ENCODE data around the gene ATXN1. TPM values are rescaled to one million over a fixed set of nuclear protein-coding genes. Genes with fewer than 3 reads are reported as not detected.

The ATXN1 gene
- total RNA-seq, 1 experiment from 2014 or later = 5.6 TPM

GRCh38 chr6:16539086-16539931 is 222.0 kb downstream of the ATXN1 start:
- Histone ChIP-seq H2AK5ac (ENCODE audit: insufficient read length, low read length) (no peak overlapping the region), H3K27ac (ENCODE audit: insufficient read length, low read depth, low read length) (no peak overlapping the region), H3K14ac (ENCODE audit: insufficient read depth, low read length) (no peak overlapping the region), H2BK120ac (ENCODE audit: low read depth, low read length, poor library complexity, severe bottlenecking) (no peak overlapping the region), H2BK20ac (ENCODE audit: low read depth, low read length, poor library complexity, severe bottlenecking) (no peak overlapping the region), H4K20me1 (ENCODE audit: control insufficient read depth, insufficient read depth, insufficient read length) (no peaks in the 10 kb centered on the region), H2BK15ac (ENCODE audit: low read depth, low read length) (no peak overlapping the region), H2BK12ac (ENCODE audit: insufficient read length, low read depth, low read length) (no peak overlapping the region), H3K4me2 (ENCODE audit: insufficient read depth, insufficient read length, low read length) (no peak overlapping the region), H3K9me3 (ENCODE audit: control insufficient read depth, low read depth, low read length) (no peaks in the 10 kb centered on the region), H3K4me1 (ENCODE audit: insufficient read depth, low read length) (no peaks in the 10 kb centered on the region), H3K79me1 (ENCODE audit: insufficient read depth, low read depth, low read length, poor library complexity, severe bottlenecking) (no peaks in the 10 kb centered on the region), H3K4ac (ENCODE audit: low read depth, low read length) (no peak overlapping the region), H2AFZ (ENCODE audit: low read length) (no peak overlapping the region), H3T11ph (ENCODE audit: low read length) (no peak overlapping the region), H3K23ac (ENCODE audit: insufficient read length, low read depth, low read length) (no peak overlapping the region), H3K56ac (ENCODE audit: insufficient read length, low read depth, low read length) (no peak overlapping the region), H4K5ac (ENCODE audit: insufficient read length, low read depth, low read length) (no peak overlapping the region), H3K27me3 (ENCODE audit: insufficient read depth, low read length) (no peaks in the 10 kb centered on the region), H3K23me2 (ENCODE audit: insufficient read length, low read depth, low read length, poor library complexity, severe bottlenecking) (no peaks in the 10 kb centered on the region), H4K8ac (replicated peaks; ENCODE audit: insufficient read length, low read depth, low read length) (no peak overlapping the region), H2BK5ac (ENCODE audit: insufficient read length, low read length) (no peak overlapping the region), H3K9ac (ENCODE audit: extremely low read depth, insufficient read length, low read length) (no peak overlapping the region), H3K18ac (ENCODE audit: insufficient read length, low read depth, low read length) (no peak overlapping the region), H3K79me2 (ENCODE audit: insufficient read depth, low read length) (no peaks in the 10 kb centered on the region), H4K91ac (ENCODE audit: insufficient read length, low read depth, low read length) (no peak overlapping the region)
- H3K4me3 Mint-ChIP-seq = no peak overlapping the region
- no peak for TF ChIP-seq CTCF (conservative IDR thresholded peaks at IDR 0.05)
- no peaks in the 10 kb centered on the region; a peak in 1 of 7 replicates for H3K36me3 Mint-ChIP-seq (ENCODE audit: insufficient read depth in 1 of 3, low read depth in 3 of 3)
- H3K9me3 Mint-ChIP-seq = no peaks in the 10 kb centered on the region
- H3K27me3 Mint-ChIP-seq (ENCODE audit: low read depth) = no peaks in the 10 kb centered on the region
- no peak for DNase-seq
- H3K4me1 Mint-ChIP-seq = peaks cover 3 to 4% of the 10 kb centered on the region in 2 experiments; a peak in 3 of 4 replicates
- no CpG with 5 or more reads among the region's 8 CpGs for WGBS (ENCODE audit: extremely low coverage, insufficient read length, low lambda C conversion rate)
- H3K27ac Mint-ChIP-seq = no peak overlapping the region
